Activated T-helper 2 cell treated with anti-CD3 and anti-CD28 coated beads, Interferon-gamma antibody, Interleukin-2, Interleukin-4, amounts not matched to agents 10 μg/mL and 5 μg/mL and 100 μg/mL, durations not matched to agents 14 hours and 24 hours and 36 hours (primary cell): ENCODE results near the gene ZKSCAN4. TPM values are rescaled to one million over a fixed set of nuclear protein-coding genes. Genes with fewer than 3 reads are reported as not detected.

Experiments
- DNase-seq: peaks from one replicate; pipeline ENCODE4 v3.0.0; 2021; ENCODE audit warnings: low spot score
- H3K27ac Mint-ChIP-seq: one replicate; pipeline ENCODE4 v1.8.0; 2021; ENCODE audit warnings: mixed read lengths
- H3K27me3 Mint-ChIP-seq: one replicate; pipeline ENCODE4 v1.8.0; 2021; ENCODE audit warnings: low read depth, mixed read lengths
- H3K36me3 Mint-ChIP-seq: one replicate; pipeline ENCODE4 v1.8.0; 2021; ENCODE audit warnings: low read depth, mixed read lengths
- H3K4me1 Mint-ChIP-seq: one replicate; pipeline ENCODE4 v1.8.0; 2021; ENCODE audit warnings: low read depth, mixed read lengths
- H3K4me3 Mint-ChIP-seq: one replicate; pipeline ENCODE4 v1.8.0; 2021; ENCODE audit warnings: low read depth, mild to moderate bottlenecking, moderate library complexity, mixed read lengths
- H3K9me3 Mint-ChIP-seq: one replicate; pipeline ENCODE4 v1.8.0; 2021; ENCODE audit warnings: mixed read lengths
- intact Hi-C: fragments of 100-400 bp; cut with micrococcal nuclease; formaldehyde crosslinking; loops from one replicate; pipeline ENCODE4 v1.15.1; 2023
- total RNA-seq: library from RNA; stranded (reverse); gene quantifications from 2 replicates; pipeline ENCODE4 v1.2.3, GENCODE V29; 2022

The ZKSCAN4 gene
- total RNA-seq = 4.6 and 5.0 TPM in 2 replicates

DNA sequence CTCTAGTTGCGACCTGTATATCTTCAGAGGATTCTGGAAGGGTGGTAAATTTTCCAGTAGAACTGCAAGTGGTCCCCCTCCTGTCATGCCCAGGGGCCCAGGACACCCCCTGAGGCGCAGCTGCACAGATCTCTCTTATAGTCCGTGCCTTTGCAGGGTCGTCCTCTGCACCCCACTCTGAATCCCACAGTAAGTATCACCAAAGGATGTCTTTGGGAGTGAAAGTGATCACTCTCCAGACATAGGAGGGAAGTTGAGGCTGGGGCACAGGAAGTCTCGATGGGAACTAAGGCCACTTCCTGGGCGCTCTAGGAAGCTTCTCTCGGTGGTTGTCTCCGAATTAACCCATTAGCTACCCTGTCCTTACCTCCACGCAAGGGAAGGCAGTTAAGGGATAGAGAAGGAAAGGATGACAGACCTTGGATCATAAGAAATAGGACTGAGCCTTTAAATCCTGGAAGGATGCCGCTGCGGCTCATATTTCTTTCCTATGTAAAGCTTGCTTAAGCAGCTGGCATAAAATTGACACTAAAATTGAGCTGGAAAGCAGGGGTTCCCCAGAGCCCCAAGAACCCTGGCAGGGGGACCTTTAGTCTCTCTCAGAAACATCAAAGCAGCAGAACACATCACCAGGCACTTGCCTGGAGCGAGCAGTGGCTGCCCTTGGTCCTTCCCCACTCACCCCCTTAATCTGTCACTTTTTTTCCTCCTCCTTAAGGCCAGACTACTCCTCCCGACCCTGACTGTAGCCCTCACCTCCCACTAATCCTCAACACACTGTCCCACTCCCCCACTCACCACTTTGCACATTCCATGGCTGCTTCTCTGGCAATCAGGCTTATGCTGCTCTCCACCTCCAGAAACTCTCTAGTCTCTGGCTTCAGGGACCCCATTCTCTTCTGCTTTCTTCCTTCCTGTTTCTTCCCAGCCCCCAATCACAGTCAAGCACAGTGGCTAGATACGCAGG lies at the start of gene ZKSCAN4:
Gene ZKSCAN4 (minus strand): TSS at position 261 of the 967 bp plus-strand sequence. CDS start 289 bp downstream, outside the sequence.
- peak within 1 kb of the TSS; percentile 98 for H3K4me3 Mint-ChIP-seq
- peak; percentile 67 for DNase-seq
- H3K36me3 Mint-ChIP-seq = peaks cover 23% of the 10 kb centered on the region
- H3K27ac Mint-ChIP-seq = peak within 1 kb of the TSS; percentile 78
- no peaks in the 10 kb centered on the region for H3K27me3 Mint-ChIP-seq
- H3K4me1 Mint-ChIP-seq = peaks cover 13% of the 10 kb centered on the region
- no peaks in the 10 kb centered on the region for H3K9me3 Mint-ChIP-seq
- intact Hi-C loops = loop anchor here (1.0 to 2.0 kb wide), 5 partner anchors 15 to 115 kb away; partner anchors contain the start of genes PGBD1, ZSCAN26 and ZSCAN9

- Mint-ChIP-seq H3K27ac (no peak overlapping the region), H3K9me3 (no peaks in the 10 kb centered on the region), H3K4me1 (no peaks in the 10 kb centered on the region), H3K36me3 (peaks cover 7% of the 10 kb centered on the region), H3K4me3 (no peak overlapping the region), H3K27me3 (no peaks in the 10 kb centered on the region)
- intact Hi-C loops = no loop called here
- DNase-seq = no peak
Measured at GRCh38 chr6:28296520-28297060, 44.5 kb upstream of the ZKSCAN4 start.

GRCh38 chr6:28295326-28295725 lies 43.3 kb upstream of the ZKSCAN4 start:
- DNase-seq = no peak
- H3K27me3 Mint-ChIP-seq = no peaks in the 10 kb centered on the region
- no peak overlapping the region for H3K4me3 Mint-ChIP-seq
- no peak overlapping the region for H3K27ac Mint-ChIP-seq
- intact Hi-C loops = no loop called here
- H3K4me1 Mint-ChIP-seq = no peaks in the 10 kb centered on the region
- H3K36me3 Mint-ChIP-seq = no peaks in the 10 kb centered on the region
- peaks cover 5% of the 10 kb centered on the region for H3K9me3 Mint-ChIP-seq

DNA sequence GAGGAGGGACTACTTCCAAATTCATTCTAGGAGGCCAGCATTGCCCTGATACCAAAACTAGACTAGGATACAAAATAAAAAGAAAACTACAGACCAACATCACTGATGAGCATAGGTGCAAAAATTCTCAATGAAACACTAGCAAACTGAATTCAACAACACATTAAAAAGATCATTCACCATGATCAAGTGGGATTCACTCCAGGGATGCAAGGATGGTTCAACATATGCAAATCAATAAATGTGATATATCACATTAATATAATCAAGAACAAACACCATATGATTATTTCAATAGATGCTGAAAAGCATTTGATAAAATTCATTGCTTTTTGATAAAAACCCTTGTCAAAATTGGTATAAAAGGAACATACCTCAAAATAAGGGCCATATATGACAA lies 39.5 kb upstream of the ZKSCAN4 start:
- Mint-ChIP-seq H3K4me1 (no peaks in the 10 kb centered on the region), H3K4me3 (no peak overlapping the region), H3K9me3 (peaks cover 5% of the 10 kb centered on the region), H3K27ac (no peak overlapping the region), H3K27me3 (no peaks in the 10 kb centered on the region), H3K36me3 (peaks cover 19% of the 10 kb centered on the region)
- DNase-seq = no peak
- intact Hi-C loops = no loop called here

DNA sequence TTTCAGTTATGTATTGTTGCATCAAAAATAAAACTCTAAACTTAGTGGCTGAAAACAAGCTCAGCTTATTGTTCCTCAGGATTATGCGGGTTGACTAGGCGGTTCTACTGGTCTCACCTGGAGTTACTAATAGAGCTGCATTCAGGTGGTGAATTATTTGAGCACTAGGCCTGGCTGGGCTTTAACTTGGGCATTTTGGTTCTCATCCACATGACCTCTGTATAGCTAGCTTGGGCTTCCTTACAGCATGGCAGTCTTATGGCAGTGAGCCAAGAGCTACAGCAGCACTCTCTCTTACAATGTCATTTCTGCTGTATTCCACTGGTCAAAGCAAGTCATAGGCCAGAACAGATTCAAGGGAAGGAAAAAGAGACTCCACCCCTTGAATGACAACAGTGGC lies 30.9 kb upstream of the ZKSCAN4 start:
- no peak overlapping the region for H3K4me3 Mint-ChIP-seq
- H3K9me3 Mint-ChIP-seq = no peaks in the 10 kb centered on the region
- intact Hi-C loops = loop anchor here (5.0 kb wide), 1 partner anchor 49 kb away; no protein-coding TSS in a partner anchor
- peaks cover 12% of the 10 kb centered on the region for H3K4me1 Mint-ChIP-seq
- peaks cover 27% of the 10 kb centered on the region for H3K36me3 Mint-ChIP-seq
- H3K27me3 Mint-ChIP-seq = no peaks in the 10 kb centered on the region
- DNase-seq = no peak
- H3K27ac Mint-ChIP-seq = no peak overlapping the region

GRCh38 chr6:28281288-28282064 lies 29.4 kb upstream of the ZKSCAN4 start, which contains the start of gene PGBD1:
Gene PGBD1, plus strand, starts transcription at chr6:28281572. Its CDS starts 2,242 bp downstream, at chr6:28283814.
- Mint-ChIP-seq H3K9me3 (no peaks in the 10 kb centered on the region), H3K4me1 (peaks cover 12% of the 10 kb centered on the region), H3K27ac (no peak within 1 kb of the TSS), H3K4me3 (peak within 1 kb of the TSS; percentile 85), H3K27me3 (no peaks in the 10 kb centered on the region), H3K36me3 (peaks cover 26% of the 10 kb centered on the region)
- peak; percentile 40 for DNase-seq
- intact Hi-C loops = loop anchor here (1.0 to 5.0 kb wide), 2 partner anchors 29 to 51 kb away; partner anchors contain the start of gene ZKSCAN4

- Mint-ChIP-seq H3K4me1 (peaks cover 12% of the 10 kb centered on the region), H3K27ac (no peak overlapping the region), H3K9me3 (no peaks in the 10 kb centered on the region), H3K27me3 (no peaks in the 10 kb centered on the region), H3K4me3 (peak overlapping the region; percentile 85), H3K36me3 (peaks cover 30% of the 10 kb centered on the region)
- no peak for DNase-seq
- intact Hi-C loops = loop anchor here (1.0 to 5.0 kb wide), 2 partner anchors 28 to 52 kb away; partner anchors contain the start of gene ZKSCAN4
Measured at GRCh38 chr6:28280595-28281287, 28.7 kb upstream of the ZKSCAN4 start.

- intact Hi-C loops = no loop called here
- Mint-ChIP-seq H3K36me3 (peaks cover 36% of the 10 kb centered on the region), H3K9me3 (no peaks in the 10 kb centered on the region), H3K4me1 (peaks cover 15% of the 10 kb centered on the region), H3K27me3 (no peaks in the 10 kb centered on the region), H3K4me3 (no peak overlapping the region), H3K27ac (no peak overlapping the region)
- no peak for DNase-seq
Measured at GRCh38 chr6:28277746-28278145, 25.7 kb upstream of the ZKSCAN4 start.

DNA sequence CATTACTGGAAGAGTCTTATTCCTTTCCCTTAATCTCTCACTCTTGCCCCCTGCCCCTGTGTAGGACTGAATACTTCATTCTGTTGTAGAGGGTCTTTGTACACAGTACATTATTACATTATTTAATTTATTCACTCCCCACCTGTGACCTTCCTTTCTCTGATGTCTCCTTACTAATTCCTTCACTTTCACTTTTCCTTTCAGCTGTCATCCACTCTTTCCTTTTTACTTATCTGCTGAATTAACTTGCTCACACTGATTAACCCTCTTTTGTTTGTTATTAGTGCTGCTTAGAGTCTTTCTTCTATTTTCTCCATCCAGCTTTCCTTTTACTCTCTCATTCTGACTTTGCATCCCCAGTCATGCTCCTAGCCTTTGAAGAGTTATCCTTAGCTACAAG lies 22.8 kb upstream of the ZKSCAN4 start:
- H3K4me3 Mint-ChIP-seq = no peak overlapping the region
- H3K4me1 Mint-ChIP-seq = peaks cover 10% of the 10 kb centered on the region
- intact Hi-C loops = no loop called here
- DNase-seq = no peak
- peaks cover 52% of the 10 kb centered on the region for H3K36me3 Mint-ChIP-seq
- no peaks in the 10 kb centered on the region for H3K27me3 Mint-ChIP-seq
- no peaks in the 10 kb centered on the region for H3K9me3 Mint-ChIP-seq
- H3K27ac Mint-ChIP-seq = no peak overlapping the region

DNA sequence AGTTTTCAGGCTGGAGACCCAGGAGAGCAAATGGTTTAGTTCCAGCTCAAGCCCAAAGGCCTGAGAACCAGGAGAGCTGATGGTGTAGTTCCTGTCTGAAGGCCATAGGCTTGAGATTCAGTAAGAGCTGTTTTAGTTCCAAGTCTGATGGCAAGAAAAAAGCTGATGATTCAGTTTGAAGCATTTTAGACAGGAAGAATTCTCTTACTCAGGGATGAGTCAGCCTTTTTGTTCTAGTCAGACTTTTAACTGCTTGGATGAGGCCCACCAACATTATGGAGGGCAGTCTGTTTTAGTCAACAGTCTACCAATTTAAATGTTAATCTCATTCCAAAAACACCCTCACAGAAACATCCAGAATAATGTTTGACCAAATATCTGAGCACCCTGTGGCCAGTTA lies 17.4 kb upstream of the ZKSCAN4 start:
- Mint-ChIP-seq H3K9me3 (no peaks in the 10 kb centered on the region), H3K4me3 (no peak overlapping the region), H3K27ac (peak overlapping the region; percentile 47), H3K36me3 (peaks cover 31% of the 10 kb centered on the region), H3K27me3 (no peaks in the 10 kb centered on the region), H3K4me1 (peaks cover 22% of the 10 kb centered on the region)
- intact Hi-C loops = loop anchor here (5.0 kb wide), 3 partner anchors 57 to 132 kb away; partner anchors contain the start of gene ZSCAN31
- no peak for DNase-seq

DNA sequence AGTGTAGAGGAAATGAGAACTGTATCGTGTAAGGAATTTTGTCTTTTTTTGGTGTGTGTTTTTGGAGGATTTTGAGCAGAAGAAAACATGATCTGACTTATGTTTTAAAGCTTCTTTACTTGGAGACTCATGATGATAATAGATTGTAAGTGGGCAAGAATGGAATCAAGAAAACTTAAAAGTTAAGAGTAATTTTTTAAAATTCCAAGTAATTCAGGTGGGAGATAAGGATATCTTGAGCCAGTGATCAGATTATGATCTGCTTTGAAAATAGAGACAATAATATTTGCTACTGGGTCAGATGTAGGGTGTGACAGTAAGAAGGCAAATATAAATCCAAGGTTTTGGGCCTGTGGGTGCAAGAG lies 15.6 kb upstream of the ZKSCAN4 start:
- H3K27me3 Mint-ChIP-seq = peaks cover 8% of the 10 kb centered on the region
- intact Hi-C loops = loop anchor here (1.0 to 5.0 kb wide), 5 partner anchors 15 to 130 kb away; partner anchors contain the start of genes ZKSCAN4 and ZSCAN31
- peaks cover 28% of the 10 kb centered on the region for H3K4me1 Mint-ChIP-seq
- H3K4me3 Mint-ChIP-seq = no peak overlapping the region
- no peak for DNase-seq
- no peak overlapping the region for H3K27ac Mint-ChIP-seq
- H3K9me3 Mint-ChIP-seq = no peaks in the 10 kb centered on the region
- peaks cover 19% of the 10 kb centered on the region for H3K36me3 Mint-ChIP-seq
